ENCODE results near the gene HLF.
"Not testable (repeated sequence)": the region's sequence is repeated elsewhere in the genome, so short reads cannot be mapped to it uniquely, and the experiment has no call there.

The HLF gene

GRCh38 chr17:55312852-55313251 is 48.1 kb downstream of the HLF start:
- no peak for DNase-seq

- DNase-seq = no peak
Measured at GRCh38 chr17:55314061-55314783, 49.5 kb downstream of the HLF start.

- no peak for DNase-seq
Measured at GRCh38 chr17:55314784-55315491, 50.2 kb downstream of the HLF start.

GRCh38 chr17:55316499-55316898 is 51.7 kb downstream of the HLF start:
- no peak for DNase-seq

DNA sequence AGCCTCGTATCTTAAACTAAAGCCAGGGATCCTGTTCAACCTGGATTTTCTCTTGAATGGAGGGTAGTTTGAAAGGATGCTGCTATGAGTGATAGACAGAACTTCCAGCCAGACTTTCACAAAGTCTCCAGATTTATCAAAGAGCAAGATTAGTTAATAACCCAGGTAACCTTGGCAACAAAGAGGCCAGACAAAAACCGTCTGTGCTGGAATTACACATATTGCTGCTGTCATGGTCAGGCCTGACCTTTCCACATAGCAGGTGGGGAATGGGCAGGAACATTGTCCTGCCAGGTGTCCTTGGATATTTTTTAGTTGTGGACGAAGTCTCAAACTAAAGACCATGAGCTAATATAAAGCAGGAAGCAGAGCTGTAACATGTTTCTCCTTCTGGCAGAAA is 52.5 kb downstream of the HLF start:
- DNase-seq = no peak

DNA sequence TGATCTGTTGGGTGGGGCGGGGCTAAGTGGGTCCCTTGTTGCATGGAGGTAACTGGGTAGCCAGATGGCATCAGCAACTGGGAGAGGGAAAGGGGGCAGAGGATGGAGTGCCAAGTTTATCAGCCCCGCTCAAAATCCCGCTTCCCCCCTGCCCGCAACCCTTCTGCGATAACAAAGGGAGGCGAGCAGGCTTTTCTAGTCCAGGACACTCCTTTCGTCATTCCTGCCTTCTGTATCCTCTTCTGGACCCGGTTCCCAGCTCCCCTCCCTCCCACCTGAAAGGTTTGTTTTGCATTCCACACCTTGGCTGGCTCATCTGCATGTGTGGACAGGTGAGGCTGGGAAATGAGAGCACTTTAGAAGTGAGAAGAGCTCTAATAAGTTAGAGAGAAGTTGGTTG is 53.3 kb downstream of the HLF start:
- DNase-seq = no peak

DNA sequence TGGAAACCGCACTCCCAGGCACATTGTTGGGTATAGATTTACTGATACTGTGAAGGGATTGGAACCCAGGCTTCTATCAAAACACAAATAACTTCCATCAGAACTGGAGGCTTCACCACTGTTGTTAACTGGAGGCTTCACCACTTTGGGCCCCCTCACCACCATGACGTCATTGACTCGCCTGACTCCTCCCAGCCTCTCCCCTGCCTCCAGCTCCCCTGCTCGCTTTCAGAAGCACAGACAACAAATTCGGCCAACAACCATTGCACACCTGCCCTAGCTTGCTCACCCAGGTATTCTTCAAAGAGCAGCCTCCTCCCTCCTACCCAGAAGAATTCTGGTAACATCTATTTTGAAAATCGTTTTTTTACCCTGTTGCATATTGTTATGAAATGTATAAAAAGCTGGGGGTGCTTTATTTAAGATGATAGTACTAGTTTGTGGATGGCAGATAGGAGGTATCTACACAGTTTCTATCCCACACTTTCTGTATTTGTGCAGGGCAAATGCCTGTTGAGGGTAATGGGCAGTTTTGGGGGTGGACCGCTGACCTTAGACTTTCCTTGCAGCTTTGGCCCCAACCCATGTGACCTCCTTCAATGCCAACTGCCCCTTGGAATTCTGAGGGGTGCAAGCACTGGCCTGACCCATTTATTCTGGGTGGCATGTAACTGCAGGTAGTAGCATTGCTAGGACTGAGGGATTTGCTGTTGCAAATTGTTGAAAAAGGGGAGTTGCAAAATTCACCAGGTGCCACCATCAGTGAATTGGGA is 54.1 kb downstream of the HLF start:
- no peak for DNase-seq

DNA sequence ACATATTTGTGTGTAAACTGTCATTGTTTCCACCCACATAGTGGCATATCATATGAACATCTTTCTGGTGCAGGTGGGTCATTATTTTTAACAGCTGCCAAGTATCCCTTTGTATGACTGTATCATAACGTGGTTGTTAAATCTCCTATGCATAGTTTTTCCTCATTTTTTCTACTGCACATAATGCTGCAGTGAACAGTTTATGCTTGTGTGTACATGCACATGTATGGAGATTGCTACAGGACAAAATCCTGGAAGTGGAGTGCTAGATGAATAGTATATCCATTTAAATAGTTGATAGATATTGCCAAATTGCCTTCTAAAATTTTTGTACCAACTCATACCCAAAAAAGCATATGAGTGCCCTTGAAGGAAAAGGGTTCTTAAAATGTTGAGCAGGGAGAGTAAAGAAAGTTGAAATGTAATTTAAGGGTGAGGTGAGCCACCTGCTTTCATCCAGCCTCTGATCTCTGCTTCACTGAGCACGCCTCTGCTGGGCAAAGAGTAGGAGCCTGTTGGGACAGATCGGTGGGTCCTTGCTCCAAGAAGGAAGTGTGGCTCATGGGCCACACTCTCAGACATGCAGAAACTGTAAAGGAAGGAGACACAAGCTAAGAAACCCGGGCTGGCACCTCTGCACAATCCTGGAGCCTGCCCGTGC is 55.3 kb downstream of the HLF start:
- no peak for DNase-seq

GRCh38 chr17:55320594-55321426 is 56.0 kb downstream of the HLF start:
- DNase-seq = no peak

- no peak for DNase-seq
Measured at GRCh38 chr17:55321427-55322060, 56.8 kb downstream of the HLF start.

DNA sequence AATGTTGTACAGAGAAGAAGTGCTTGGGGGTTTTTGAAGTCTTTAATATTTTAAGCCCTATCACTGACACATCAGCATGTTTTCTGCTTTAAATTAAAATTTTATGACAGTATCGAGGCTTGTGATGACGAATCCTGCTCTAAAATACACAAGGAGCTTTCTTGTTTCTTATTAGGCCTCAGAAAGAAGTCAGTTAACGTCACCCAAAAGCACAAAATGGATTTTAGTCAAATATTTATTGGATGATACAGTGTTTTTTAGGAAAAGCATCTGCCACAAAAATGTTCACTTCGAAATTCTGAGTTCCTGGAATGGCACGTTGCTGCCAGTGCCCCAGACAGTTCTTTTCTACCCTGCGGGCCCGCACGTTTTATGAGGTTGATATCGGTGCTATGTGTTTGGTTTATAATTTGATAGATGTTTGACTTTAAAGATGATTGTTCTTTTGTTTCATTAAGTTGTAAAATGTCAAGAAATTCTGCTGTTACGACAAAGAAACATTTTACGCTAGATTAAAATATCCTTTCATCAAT is 57.8 kb downstream of the HLF start:
- no peak for DNase-seq

DNA sequence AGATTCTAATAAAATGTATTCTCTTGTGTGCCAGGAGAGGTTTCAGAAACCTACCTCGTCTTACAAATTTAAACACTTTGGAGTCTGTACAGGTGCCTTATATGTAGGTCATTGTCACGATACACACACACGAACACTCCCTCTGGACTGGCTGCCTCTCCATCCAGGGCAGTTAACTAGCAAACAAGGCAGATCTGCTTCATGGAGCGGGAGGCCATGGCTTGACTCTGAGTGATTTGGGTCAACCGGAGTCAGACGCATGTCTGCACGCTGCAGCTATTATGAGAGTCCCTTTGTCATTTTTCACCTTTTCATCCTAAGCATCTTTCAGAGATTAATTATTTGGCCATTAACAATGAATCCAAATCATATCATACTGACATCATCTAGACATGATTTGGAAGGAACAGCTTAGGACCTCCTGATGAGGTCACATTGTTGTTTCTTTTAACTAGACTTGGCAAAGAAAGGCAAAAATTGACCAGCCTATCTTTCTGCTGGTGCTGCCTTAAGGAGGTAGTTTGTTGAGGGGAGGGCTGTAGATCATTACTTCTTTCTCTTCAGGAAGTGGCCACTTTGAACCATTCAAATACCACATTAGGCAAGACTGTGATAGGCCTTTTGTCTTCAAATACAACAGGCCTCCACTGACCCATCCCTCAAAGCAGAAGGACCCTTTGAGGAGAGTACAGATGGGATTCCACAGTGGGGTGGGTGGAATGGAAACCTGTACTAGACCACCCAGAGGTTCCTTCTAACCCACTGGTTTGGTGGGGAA is 58.9 kb downstream of the HLF start:
- no peak for DNase-seq

DNA sequence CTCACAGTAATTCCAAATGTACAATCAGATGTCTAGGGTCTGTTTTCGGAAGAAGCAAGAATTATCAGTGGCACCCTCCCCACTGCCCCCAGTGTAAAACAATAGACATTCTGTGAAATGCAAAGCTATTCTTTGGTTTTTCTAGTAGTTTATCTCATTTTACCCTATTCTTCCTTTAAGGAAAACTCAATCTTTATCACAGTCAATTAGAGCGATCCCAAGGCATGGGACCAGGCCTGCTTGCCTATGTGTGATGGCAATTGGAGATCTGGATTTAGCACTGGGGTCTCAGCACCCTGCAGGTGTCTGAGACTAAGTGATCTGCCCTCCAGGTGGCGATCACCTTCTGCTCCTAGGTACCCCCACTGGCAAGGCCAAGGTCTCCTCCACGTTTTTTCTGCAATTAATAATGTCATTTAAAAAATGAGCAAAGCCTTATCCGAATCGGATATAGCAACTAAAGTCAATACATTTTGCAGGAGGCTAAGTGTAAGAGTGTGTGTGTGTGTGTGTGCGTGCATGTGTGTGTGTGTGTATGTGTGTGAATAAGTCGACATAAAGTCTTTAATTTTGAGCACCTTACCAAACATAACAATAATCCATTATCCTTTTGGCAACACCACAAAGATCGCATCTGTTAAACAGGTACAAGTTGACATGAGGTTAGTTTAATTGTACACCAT is 59.7 kb downstream of the HLF start:
- peak; percentile 15 for DNase-seq

DNA sequence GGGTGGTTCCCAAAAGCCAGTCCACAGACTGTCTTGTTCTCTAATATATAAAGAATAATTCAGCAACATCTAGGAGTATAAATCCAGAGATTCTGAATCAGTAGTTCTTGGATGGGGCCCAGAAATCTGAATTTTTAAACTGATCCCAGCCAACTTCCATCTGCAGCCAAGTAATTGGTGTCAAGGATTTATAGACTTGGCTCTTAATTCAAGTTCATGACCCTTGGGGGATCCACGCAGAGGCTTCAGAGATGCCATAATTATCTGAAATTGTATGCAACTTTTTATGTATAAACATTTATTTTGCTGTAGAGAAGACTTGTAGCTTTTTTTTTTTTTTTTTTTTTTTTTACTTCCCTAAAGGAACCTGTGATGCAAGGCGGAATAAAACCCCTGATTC is 60.6 kb downstream of the HLF start:
- DNase-seq = no peak

- DNase-seq = no peak
Measured at GRCh38 chr17:55326030-55326429, 61.3 kb downstream of the HLF start.

GRCh38 chr17:55327225-55328088 is 62.7 kb downstream of the HLF start:
- peak; percentile 6 for DNase-seq

GRCh38 chr17:55328514-55328913 is 63.8 kb downstream of the HLF start:
- DNase-seq = not testable (repeated sequence)

- DNase-seq = no peak
Measured at GRCh38 chr17:55330344-55330933, 65.7 kb downstream of the HLF start.
